GM23248 (cell line): ENCODE measurements around the gene PRR9. TPM values are rescaled to one million over a fixed set of nuclear protein-coding genes. Genes with fewer than 3 reads are reported as not detected.

Experiments
- DNase-seq: peaks from one replicate; pipeline ENCODE4 v3.0.0-alpha.2; 2015
- H2AFZ ChIP-seq: fragments of 200-600 bp; sonication (generic); 2 replicates; pipeline ENCODE4 v1.6.1; 2016; ENCODE audit warnings: antibody characterized with exemption
- H3F3A ChIP-seq: fragments of 200-600 bp; sonication (generic); 2 replicates; pipeline ENCODE4 v1.6.1; 2016; ENCODE audit warnings: mild to moderate bottlenecking, antibody characterized with exemption, mixed run types; ENCODE audit not compliant: insufficient read depth
- H3K27ac ChIP-seq: fragments of 200-600 bp; sonication (generic); 2 replicates; pipeline ENCODE4 v1.5.1; 2016; ENCODE audit warnings: mild to moderate bottlenecking
- H3K27me3 ChIP-seq: fragments of 200-600 bp; sonication (generic); replicated peaks from 2 replicates; pipeline ENCODE4 v1.6.1; 2016; ENCODE audit warnings: mild to moderate bottlenecking; ENCODE audit not compliant: insufficient read depth
- H3K36me3 ChIP-seq: fragments of 200-600 bp; sonication (generic); 2 replicates; pipeline ENCODE4 v1.6.1; 2016; ENCODE audit warnings: low read depth, mild to moderate bottlenecking
- H3K4me1 ChIP-seq: fragments of 200-600 bp; sonication (generic); 2 replicates; pipeline ENCODE4 v1.6.1; 2016; ENCODE audit warnings: mild to moderate bottlenecking; ENCODE audit not compliant: insufficient read depth
- H3K4me2 ChIP-seq: fragments of 200-600 bp; sonication (generic); one replicate; pipeline ENCODE4 v1.6.1; 2016; ENCODE audit warnings: mild to moderate bottlenecking; ENCODE audit not compliant: unreplicated experiment
- H3K4me3 ChIP-seq: fragments of 200-600 bp; sonication (generic); 2 replicates; pipeline ENCODE4 v1.5.1; 2016; ENCODE audit warnings: mild to moderate bottlenecking
- H3K79me2 ChIP-seq: fragments of 200-600 bp; sonication (generic); 2 replicates; pipeline ENCODE4 v1.6.1; 2016; ENCODE audit warnings: mild to moderate bottlenecking; ENCODE audit not compliant: insufficient read depth
- H3K9ac ChIP-seq: fragments of 200-600 bp; sonication (generic); 2 replicates; pipeline ENCODE4 v1.6.1; 2016; ENCODE audit warnings: mild to moderate bottlenecking
- H3K9me2 ChIP-seq: fragments of 200-600 bp; sonication (generic); 2 replicates; pipeline ENCODE4 v1.6.1; 2016; ENCODE audit warnings: mixed run types, mild to moderate bottlenecking, moderate library complexity; ENCODE audit not compliant: insufficient read depth
- H3K9me3 ChIP-seq: fragments of 200-600 bp; sonication (generic); one replicate; pipeline ENCODE4 v1.6.1; 2017; ENCODE audit warnings: low read depth
- H4K20me1 ChIP-seq: fragments of 200-600 bp; sonication (generic); 2 replicates; pipeline ENCODE4 v1.6.0; 2016; ENCODE audit not compliant: insufficient read depth
- EZH2 ChIP-seq: fragments of 200-600 bp; sonication (generic); IDR thresholded peaks from 2 replicates; pipeline ENCODE4 v1.6.1; 2018; ENCODE audit warnings: antibody characterized with exemption, mild to moderate bottlenecking; ENCODE audit not compliant: insufficient read depth, poor library complexity, severe bottlenecking
- EZH2phosphoT487 ChIP-seq: fragments of 200-600 bp; sonication (generic); IDR thresholded peaks from 2 replicates; pipeline ENCODE4 v1.6.1; 2018; ENCODE audit warnings: antibody characterized with exemption, moderate library complexity, mild to moderate bottlenecking, low read depth; ENCODE audit not compliant: insufficient read depth
- WGBS, 2 experiments: methylation state at CpG; one replicate each; pipeline ENCODE4 v1.1.6; 2015 to 2017; ENCODE audit warnings: low lambda C conversion rate in 2 of 2, low coverage in 1 of 2; ENCODE audit errors: missing lambda C conversion rate in 2 of 2; 5-methylcytosine and 5-hydroxymethylcytosine counted together
- in situ Hi-C: fragments of 300-500 bp; cut with MboI; formaldehyde crosslinking; loops from 2 replicates; pipeline ENCODE4 v1.15.0; 2020
- polyA plus RNA-seq: library from polyadenylated mRNA; unstranded; fragments of >200 nt; fragmentation: Nextera tagmentation; extraction: Ambion mirVana; gene quantifications from 2 replicates; pipeline ENCODE4 v1.2.1, GENCODE V29; 2016
- total RNA-seq: library from RNA; depleted of rRNA; stranded (reverse); fragments of >200 nt; shearing (Covaris generic); gene quantifications from 2 replicates; pipeline ENCODE4 v1.2.3, GENCODE V29; 2014

Gene PRR9
- total and polyA plus RNA-seq, 2 experiments from 2014 or later, result 0.30 TPM; not detected in 1

DNA sequence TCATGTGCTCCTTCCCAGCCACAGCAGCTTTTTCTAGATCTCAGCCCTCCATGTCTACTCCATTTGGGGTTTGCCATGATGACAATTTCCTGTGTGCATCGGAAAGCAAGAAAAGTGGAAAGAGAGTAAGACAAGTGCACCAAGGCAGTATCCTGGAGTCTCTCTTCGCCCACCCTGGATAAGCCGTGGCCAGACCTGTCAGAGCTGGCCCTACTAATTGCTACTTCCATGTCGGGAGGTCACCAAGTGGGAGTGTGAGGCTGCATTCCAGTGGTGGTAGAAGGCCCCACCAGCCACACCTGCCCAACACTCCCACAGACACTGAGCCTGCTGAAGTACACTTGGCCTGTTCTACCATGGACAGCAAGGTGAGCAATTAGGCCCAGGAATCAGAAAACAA lies 28.1 kb downstream of the PRR9 start:
- no peak for DNase-seq
- peaks cover 11% of the 10 kb centered on the region; the same call in 1 of the 2 replicates for H3K27me3 ChIP-seq
- no peak for TF ChIP-seq EZH2phosphoT487
- TF ChIP-seq EZH2, result no peak
- H3K9ac ChIP-seq, result no peak overlapping the region
- no peaks in the 10 kb centered on the region for H3K4me1 ChIP-seq
- WGBS, 2 experiments, result 48 to 52% methylated on average over 4 of the region's 4 CpGs
- H3K4me2 ChIP-seq, result no peak overlapping the region
- H3K36me3 ChIP-seq, result no peaks in the 10 kb centered on the region
- H3K9me3 ChIP-seq, result no peaks in the 10 kb centered on the region
- H3K79me2 ChIP-seq, result no peaks in the 10 kb centered on the region
- in situ Hi-C loops, result no loop called here
- no peak overlapping the region for H3K27ac ChIP-seq
- no peak overlapping the region for H3K4me3 ChIP-seq
- H4K20me1 ChIP-seq, result no peaks in the 10 kb centered on the region
- H2AFZ ChIP-seq, result no peak overlapping the region
- no peaks in the 10 kb centered on the region for H3K9me2 ChIP-seq
- no peaks in the 10 kb centered on the region for H3F3A ChIP-seq

DNA sequence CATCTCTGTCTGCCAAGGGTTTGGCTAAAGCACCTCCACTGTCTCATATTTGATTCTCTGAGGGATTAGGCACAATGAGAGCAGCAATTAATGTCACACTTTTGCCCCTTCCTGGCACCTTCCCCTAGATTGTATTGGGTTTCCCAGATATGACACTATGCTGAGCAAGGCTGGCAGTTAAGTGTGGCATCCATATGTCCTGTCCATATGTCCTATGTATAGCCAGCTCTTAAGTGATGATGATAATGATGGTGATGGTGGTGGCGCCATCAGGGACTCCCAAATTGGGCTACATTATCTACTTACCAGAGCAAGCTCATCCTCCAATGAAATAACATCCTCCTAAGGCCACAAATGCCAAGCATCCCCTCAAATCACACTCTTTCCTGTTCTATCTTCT lies 28.6 kb downstream of the PRR9 start:
- H3K9ac ChIP-seq, result no peak overlapping the region
- H3K9me2 ChIP-seq, result no peaks in the 10 kb centered on the region
- no peak overlapping the region for H3K4me3 ChIP-seq
- H3K36me3 ChIP-seq, result no peaks in the 10 kb centered on the region
- in situ Hi-C loops, result no loop called here
- DNase-seq, result no peak
- peaks cover 11% of the 10 kb centered on the region; the same call in 1 of the 2 replicates for H3K27me3 ChIP-seq
- no peaks in the 10 kb centered on the region for H4K20me1 ChIP-seq
- H3K9me3 ChIP-seq, result no peaks in the 10 kb centered on the region
- no peak overlapping the region for H3K27ac ChIP-seq
- 23 to 25% methylated on average over 1 of the region's 1 CpG for WGBS, 2 experiments
- no peak overlapping the region for H3K4me2 ChIP-seq
- H2AFZ ChIP-seq, result no peak overlapping the region
- no peaks in the 10 kb centered on the region for H3K79me2 ChIP-seq
- H3F3A ChIP-seq, result no peaks in the 10 kb centered on the region
- H3K4me1 ChIP-seq, result no peaks in the 10 kb centered on the region
- no peak for TF ChIP-seq EZH2phosphoT487
- no peak for TF ChIP-seq EZH2

DNA sequence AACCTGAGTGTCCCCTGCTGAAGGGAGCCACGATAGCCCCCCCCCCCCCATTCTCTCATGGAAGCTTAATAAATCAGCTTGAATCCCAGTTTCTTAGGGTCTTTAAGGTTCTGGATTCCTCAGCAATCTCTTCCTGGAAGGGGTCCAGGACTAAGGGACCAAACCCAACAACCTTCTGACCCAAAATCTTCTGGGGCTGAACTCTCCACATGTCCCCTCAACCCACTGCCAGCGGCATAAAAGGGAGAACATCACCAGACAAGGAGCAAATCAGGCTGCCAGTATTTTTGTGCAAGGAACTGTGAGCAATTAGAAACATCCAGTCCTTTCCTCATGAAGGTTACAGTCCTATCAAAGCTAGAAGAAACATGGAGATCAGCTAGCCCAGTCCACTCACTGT lies 29.4 kb downstream of the PRR9 start:
- Histone ChIP-seq H3K9ac (no peak overlapping the region), H3K4me2 (no peak overlapping the region), H3K9me2 (no peaks in the 10 kb centered on the region), H3K4me1 (no peaks in the 10 kb centered on the region), H3K79me2 (no peaks in the 10 kb centered on the region), H3K27ac (no peak overlapping the region), H3K9me3 (no peaks in the 10 kb centered on the region), H3K4me3 (no peak overlapping the region), H3F3A (no peaks in the 10 kb centered on the region), H4K20me1 (no peaks in the 10 kb centered on the region), H2AFZ (no peak overlapping the region), H3K27me3 (peaks cover 11% of the 10 kb centered on the region; the same call in 1 of the 2 replicates), H3K36me3 (no peaks in the 10 kb centered on the region)
- 12 to 24% methylated on average over 2 of the region's 2 CpGs for WGBS, 2 experiments
- in situ Hi-C loops, result no loop called here
- no peak for DNase-seq
- no peak for TF ChIP-seq EZH2phosphoT487
- TF ChIP-seq EZH2, result no peak

DNA sequence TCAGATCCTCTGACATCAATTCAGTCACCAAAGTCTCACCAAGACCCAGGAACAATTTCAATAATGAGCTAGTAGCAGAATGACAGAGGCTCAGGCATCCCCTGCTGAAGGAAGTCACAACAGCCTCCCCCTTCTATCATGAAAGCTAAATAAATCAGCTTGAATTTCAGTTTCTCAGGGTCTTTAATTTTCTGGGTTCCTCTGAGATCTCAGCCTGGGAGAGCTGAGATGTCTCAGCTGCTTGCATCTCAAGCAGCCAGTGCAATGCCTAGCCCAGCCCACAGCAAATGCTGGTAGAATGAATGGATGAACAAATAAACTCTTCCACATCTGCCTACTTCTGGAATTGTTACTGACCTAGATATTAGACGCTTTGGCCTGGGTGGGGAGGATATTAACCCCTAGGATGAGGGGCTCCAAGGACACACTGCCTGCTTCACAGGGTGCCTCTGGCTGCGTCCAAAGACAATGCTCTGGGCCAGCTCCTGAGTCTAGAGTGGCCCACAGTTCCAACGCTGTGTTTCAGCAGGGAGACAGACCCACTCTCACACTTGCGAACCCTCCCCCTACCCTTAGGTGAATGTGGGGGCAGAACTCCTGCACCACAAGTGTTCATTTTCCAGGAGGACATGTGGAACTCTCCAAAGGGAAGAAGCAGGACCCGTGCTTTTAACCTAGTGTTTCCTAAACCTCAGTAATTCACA lies 30.9 kb downstream of the PRR9 start:
- Histone ChIP-seq H3K79me2 (no peaks in the 10 kb centered on the region), H3K4me3 (no peak overlapping the region), H2AFZ (no peak overlapping the region)

More for the DNA sequence above, 30.9 kb downstream of the PRR9 start:
- H3K4me2 ChIP-seq, result no peak overlapping the region
- no peaks in the 10 kb centered on the region for H4K20me1 ChIP-seq
- 19 to 27% methylated on average over 5 of the region's 5 CpGs for WGBS, 2 experiments
- no peaks in the 10 kb centered on the region for H3K9me2 ChIP-seq
- TF ChIP-seq EZH2phosphoT487 (no peak), EZH2 (no peak)
- in situ Hi-C loops, result no loop called here
- no peaks in the 10 kb centered on the region for H3K36me3 ChIP-seq
- DNase-seq, result no peak
- H3K9ac ChIP-seq, result no peak overlapping the region
- no peaks in the 10 kb centered on the region for H3K4me1 ChIP-seq
- no peaks in the 10 kb centered on the region for H3F3A ChIP-seq
- H3K27ac ChIP-seq, result no peak overlapping the region
- H3K27me3 ChIP-seq, result peaks cover 11% of the 10 kb centered on the region; the same call in 1 of the 2 replicates
- no peaks in the 10 kb centered on the region for H3K9me3 ChIP-seq
